ENCODE data around the gene DNHD1. TPM values are rescaled to one million over a fixed set of nuclear protein-coding genes. Genes with fewer than 3 reads are reported as not detected.

Gene DNHD1
- total RNA-seq, 2 donors from 2014 or later = 23.9 to 26.5 TPM

GRCh38 chr11:6498121-6498520, 1.0 kb downstream of the DNHD1 start:
- no peaks in the 10 kb centered on the region for H3K9me3 ChIP-seq
- no peak for TF ChIP-seq CTCF (IDR thresholded peaks at IDR 0.05)
- DNase-seq (ENCODE audit: low spot score) (no peak), ATAC-seq (ENCODE audit: insufficient number of reproducible peaks, low FRiP score, low read depth) (no peak)
- peaks cover 8 to 34% of the 10 kb centered on the region in 2 donors for H3K4me1 ChIP-seq (ENCODE audit: control insufficient read depth in 1 of 2, low read depth in 2 of 2)
- peak overlapping the region; percentile 64 to 75 for H3K27ac ChIP-seq
- no peak overlapping the region for H3K4me3 ChIP-seq
- peaks cover 6% of the 10 kb centered on the region for H3K36me3 ChIP-seq
- no peaks in the 10 kb centered on the region for H3K27me3 ChIP-seq (replicated peaks; ENCODE audit: insufficient read depth)

GRCh38 chr11:6498544-6498943, 1.5 kb downstream of the DNHD1 start:
- DNase-seq (ENCODE audit: low spot score) = no peak
- Histone ChIP-seq H3K9me3 (no peaks in the 10 kb centered on the region), H3K4me3 (no peak overlapping the region), H3K27me3 (replicated peaks; ENCODE audit: insufficient read depth) (no peaks in the 10 kb centered on the region), H3K27ac (peak overlapping the region; percentile 64 to 75), H3K36me3 (peaks cover 6% of the 10 kb centered on the region), H3K4me1 (ENCODE audit: control insufficient read depth in 1 of 2, low read depth in 2 of 2) (peaks cover 8 to 34% of the 10 kb centered on the region in 2 donors)
- no peak for ATAC-seq (ENCODE audit: insufficient number of reproducible peaks, low FRiP score, low read depth)
- TF ChIP-seq CTCF (IDR thresholded peaks at IDR 0.05) = no peak

- Histone ChIP-seq H3K27ac (no peak overlapping the region), H3K4me1 (ENCODE audit: control insufficient read depth in 1 of 2, low read depth in 2 of 2) (peaks cover 8 to 32% of the 10 kb centered on the region in 2 donors), H3K4me3 (no peak overlapping the region), H3K36me3 (peaks cover 6% of the 10 kb centered on the region), H3K9me3 (no peaks in the 10 kb centered on the region), H3K27me3 (replicated peaks; ENCODE audit: insufficient read depth) (no peaks in the 10 kb centered on the region)
- ATAC-seq (ENCODE audit: insufficient number of reproducible peaks, low FRiP score, low read depth) = no peak
- DNase-seq (ENCODE audit: low spot score) = no peak
- TF ChIP-seq CTCF (IDR thresholded peaks at IDR 0.05) = no peak
Observed at GRCh38 chr11:6502382-6502781, 5.3 kb downstream of the DNHD1 start.

- Histone ChIP-seq H3K9me3 (no peaks in the 10 kb centered on the region), H3K27ac (no peak overlapping the region), H3K36me3 (peaks cover 10% of the 10 kb centered on the region), H3K27me3 (replicated peaks; ENCODE audit: insufficient read depth) (no peaks in the 10 kb centered on the region), H3K4me1 (ENCODE audit: control insufficient read depth in 1 of 2, low read depth in 2 of 2) (peaks cover 0 to 14% of the 10 kb centered on the region in 2 donors), H3K4me3 (no peak overlapping the region)
- TF ChIP-seq CTCF (IDR thresholded peaks at IDR 0.05) = no peak
- no peak for DNase-seq (ENCODE audit: low spot score)
- ATAC-seq (ENCODE audit: insufficient number of reproducible peaks, low FRiP score, low read depth) = no peak
Observed at GRCh38 chr11:6504166-6504565, 7.1 kb downstream of the DNHD1 start.

- peak; percentile 64 for TF ChIP-seq CTCF (IDR thresholded peaks at IDR 0.05)
- H3K4me3 ChIP-seq = no peak overlapping the region
- no peaks in the 10 kb centered on the region for H3K4me1 ChIP-seq (ENCODE audit: control insufficient read depth in 1 of 2, low read depth in 2 of 2)
- DNase-seq (ENCODE audit: low spot score) (no peak), ATAC-seq (ENCODE audit: insufficient number of reproducible peaks, low FRiP score, low read depth) (no peak)
- H3K9me3 ChIP-seq = no peaks in the 10 kb centered on the region
- no peaks in the 10 kb centered on the region for H3K27me3 ChIP-seq (replicated peaks; ENCODE audit: insufficient read depth)
- H3K36me3 ChIP-seq = peaks cover 10% of the 10 kb centered on the region
- H3K27ac ChIP-seq = no peak overlapping the region
Observed at GRCh38 chr11:6505577-6506240, 8.6 kb downstream of the DNHD1 start.
